GM18868 (cell line): ENCODE results near the gene LEPR.
"Not testable (repeated sequence)": the region's sequence is repeated elsewhere in the genome, so short reads cannot be mapped to it uniquely, and the experiment has no call there.

ENCODE experiments used
- ATAC-seq: cut with Tn5 transposase; IDR thresholded peaks from one replicate; pipeline ENCODE4 v1.9.1; 2021; ENCODE audit warnings: mild to moderate bottlenecking, moderate library complexity; ENCODE audit not compliant: unreplicated experiment

LEPR gene, protein sequence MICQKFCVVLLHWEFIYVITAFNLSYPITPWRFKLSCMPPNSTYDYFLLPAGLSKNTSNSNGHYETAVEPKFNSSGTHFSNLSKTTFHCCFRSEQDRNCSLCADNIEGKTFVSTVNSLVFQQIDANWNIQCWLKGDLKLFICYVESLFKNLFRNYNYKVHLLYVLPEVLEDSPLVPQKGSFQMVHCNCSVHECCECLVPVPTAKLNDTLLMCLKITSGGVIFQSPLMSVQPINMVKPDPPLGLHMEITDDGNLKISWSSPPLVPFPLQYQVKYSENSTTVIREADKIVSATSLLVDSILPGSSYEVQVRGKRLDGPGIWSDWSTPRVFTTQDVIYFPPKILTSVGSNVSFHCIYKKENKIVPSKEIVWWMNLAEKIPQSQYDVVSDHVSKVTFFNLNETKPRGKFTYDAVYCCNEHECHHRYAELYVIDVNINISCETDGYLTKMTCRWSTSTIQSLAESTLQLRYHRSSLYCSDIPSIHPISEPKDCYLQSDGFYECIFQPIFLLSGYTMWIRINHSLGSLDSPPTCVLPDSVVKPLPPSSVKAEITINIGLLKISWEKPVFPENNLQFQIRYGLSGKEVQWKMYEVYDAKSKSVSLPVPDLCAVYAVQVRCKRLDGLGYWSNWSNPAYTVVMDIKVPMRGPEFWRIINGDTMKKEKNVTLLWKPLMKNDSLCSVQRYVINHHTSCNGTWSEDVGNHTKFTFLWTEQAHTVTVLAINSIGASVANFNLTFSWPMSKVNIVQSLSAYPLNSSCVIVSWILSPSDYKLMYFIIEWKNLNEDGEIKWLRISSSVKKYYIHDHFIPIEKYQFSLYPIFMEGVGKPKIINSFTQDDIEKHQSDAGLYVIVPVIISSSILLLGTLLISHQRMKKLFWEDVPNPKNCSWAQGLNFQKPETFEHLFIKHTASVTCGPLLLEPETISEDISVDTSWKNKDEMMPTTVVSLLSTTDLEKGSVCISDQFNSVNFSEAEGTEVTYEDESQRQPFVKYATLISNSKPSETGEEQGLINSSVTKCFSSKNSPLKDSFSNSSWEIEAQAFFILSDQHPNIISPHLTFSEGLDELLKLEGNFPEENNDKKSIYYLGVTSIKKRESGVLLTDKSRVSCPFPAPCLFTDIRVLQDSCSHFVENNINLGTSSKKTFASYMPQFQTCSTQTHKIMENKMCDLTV

DNA sequence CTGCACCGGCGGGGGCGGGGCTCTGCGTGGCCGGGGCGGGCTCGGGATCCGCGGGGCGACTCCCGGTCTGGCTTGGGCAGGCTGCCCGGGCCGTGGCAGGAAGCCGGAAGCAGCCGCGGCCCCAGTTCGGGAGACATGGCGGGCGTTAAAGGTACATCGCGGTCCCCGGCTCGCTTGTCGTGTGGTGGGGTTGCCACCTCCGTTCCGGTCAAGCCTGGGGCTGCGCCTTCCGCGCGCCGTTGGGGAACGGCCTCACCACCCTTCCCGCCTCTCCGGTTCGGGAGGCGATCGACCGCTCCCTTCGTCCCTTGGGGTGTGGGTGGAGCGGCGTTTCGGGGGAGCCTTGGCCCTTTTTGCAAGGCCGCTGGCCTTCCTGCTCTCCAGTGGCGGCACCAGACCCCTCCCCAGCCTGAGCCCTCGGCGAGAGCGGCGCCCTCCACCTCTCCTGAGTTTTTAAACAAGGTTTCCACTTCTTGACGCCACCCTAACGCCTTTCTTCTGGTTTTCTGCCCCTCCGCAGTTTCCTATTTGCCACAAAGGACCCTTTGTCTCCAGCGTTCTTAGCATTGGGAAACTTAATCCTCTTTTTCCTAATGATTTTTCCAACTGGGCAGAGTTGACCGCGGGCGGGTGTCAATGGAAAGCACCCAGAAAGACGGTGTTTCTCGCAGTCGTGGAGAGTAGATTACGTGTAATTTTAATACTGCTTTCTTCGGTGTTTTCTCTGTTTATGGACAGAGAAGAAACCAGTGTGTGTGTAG is at the start of gene LEPR, which contains the start of gene LEPROT:
Gene LEPR (plus strand): TSS at position 79 of the 761 bp plus-strand sequence. CDS start 144,898 bp downstream, outside the sequence.
Gene LEPROT (plus strand): TSS at position 79 of the 761 bp plus-strand sequence. CDS start 57 bp downstream, at position 136.
- no peak for ATAC-seq

DNA sequence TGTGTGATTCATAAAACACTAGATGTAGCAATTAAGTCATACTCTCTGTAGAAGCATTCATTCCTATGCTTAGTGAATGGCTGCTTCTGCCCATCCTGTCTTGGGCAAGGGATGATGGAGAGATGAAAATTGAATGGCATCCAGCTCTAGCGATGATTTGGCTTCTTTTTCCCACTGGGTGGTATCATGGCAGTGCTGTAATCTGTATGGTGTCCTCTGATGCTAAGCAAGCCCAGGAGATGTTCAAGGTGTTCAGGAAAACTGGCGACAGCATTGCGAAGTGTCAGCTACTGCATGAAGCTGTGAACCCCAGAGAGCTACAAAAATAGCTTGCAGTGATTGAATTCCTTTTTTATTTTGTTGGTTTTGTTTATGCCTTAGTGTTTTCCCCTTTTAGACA is 48.9 kb upstream of the LEPR start:
- no peak for ATAC-seq

DNA sequence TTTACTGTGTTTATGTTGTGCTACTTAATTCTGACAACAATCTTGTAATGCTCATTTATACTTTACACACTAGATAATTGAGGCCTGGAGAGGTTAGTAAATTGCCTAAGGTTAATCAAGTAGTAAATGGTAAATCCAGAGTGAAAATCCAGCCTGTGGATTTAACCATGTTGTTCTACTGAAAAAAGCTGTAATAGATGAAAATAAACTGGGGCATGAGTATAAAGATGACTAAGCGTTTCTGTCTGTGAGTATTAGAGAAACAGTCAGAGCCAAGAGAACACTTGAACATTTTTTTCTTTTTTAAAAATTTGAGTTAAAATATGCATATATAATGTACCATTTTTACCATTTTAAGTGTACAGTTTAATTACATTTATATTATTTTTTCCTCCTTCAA is 47.9 kb upstream of the LEPR start:
- ATAC-seq, result no peak

DNA sequence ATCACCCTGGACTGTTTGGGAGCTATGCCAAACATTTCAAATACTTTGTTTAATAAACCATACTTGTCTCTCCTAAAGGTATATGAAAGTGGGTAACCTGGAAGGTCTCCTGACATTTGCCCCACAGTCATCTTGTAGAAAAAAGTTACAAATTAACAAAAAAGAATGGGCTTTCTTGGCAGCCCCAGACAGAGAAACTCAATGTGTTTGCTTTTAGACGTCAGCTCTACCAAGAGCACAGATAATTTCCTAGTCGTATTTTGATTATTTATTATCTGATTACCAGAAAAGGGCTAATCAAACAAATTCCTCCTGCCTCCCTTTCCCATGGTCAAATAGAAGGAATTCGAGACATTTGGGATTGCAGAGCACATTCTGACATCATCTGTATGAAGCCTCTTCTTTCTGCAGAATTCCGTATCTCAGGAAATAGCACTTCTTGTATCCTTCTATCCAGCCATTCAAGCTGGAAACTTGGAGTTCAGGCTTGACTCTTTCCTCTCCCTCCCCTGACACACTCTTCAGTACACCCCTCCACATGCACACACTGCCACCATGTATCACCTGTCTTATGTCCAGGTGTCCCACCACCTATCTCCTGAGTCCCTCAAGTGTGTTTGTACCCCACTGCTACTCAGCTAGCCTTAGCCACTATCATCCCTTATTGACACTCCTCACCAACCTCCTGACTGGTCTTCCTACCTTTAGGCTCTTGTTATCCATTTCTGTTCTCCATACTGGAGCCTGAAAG is 42.8 kb upstream of the LEPR start:
- ATAC-seq, result no peak

DNA sequence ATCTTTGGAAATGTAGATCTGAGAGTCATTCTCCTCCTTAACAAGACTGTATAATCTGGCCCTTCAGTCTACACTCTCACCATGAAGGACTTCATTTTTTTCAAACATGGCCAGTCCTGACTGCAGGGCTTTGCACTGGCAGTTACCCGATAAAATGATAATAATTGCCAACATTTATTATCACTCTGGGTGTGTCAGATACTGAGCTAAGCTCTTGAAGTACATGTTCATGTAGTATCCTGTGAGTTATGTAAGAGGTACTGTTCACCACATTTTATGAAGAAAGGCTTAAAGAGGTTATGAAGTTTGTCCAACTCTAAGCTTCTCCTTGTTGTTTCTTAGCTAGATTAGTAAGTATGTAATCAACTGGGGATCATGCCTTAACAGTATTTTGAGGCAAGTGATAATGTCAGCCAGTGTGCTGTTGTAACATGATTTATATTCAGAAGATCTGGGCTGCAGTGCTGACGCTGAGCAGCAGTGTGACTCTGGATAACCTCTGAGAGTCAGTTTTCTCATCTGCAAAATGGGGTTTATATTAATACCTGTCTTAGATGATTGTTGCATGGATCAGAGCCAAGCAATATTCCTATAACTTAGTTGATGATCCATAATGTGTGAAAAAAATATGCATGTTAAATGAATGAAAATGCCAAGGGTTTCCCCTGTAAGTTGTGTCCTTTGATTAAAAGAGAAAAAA is 42.1 kb upstream of the LEPR start:
- no peak for ATAC-seq

DNA sequence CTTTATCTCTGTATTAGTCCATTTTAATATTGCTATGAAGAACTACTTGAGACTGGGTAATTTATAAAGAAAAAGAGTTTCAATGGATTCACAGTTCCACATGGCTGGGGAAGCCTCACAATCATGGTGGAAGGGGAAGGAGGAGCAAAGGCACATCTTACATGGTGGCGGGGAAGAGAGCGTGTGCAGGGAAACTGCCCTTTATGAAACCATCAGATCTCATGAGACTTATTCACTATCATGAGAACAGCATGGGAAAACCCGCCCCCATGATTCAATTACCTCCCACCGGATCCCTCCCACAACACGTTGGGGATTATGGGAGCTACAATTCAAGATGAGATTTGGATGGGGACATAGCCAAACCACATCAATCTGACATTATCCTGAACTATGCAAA is 36.0 kb upstream of the LEPR start:
- not testable (repeated sequence) for ATAC-seq

DNA sequence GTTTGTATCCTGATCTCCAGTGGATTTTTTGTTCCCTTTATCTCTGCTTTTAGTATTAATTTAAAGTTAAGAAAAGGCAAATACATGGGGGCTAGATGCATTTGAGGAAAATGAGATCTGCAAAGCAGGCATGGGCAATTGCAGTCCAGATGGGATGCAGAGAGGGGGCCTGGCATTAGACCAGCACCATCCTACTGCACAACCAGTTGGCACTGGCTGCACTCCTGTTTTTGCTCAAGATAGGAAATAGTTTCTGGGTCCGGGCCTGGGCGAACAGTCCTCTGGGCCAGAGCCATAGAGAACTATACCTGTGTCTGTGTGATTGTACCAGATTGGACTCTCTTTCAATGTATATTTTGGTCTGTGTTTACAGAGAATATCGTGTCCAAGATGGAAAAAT is 34.0 kb upstream of the LEPR start:
- no peak for ATAC-seq

DNA sequence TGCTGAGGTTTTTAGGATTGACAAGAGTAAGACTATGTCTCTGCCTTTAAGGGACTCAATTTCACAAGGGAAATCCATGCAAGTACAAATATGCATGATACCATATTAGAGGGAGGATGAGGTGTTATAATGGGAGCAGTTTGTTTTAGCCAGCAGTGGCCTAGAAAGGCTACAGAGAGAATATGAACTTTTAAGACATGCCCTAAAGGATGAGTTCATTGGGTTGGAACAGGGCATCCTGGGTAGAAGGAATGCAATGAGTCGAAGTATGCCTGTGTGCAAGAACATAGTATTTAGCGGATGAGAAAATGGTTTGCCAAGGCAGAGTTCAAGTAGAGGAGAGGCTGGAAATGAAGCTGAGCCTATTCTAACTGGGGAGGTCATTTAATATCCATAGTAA is 32.6 kb upstream of the LEPR start:
- ATAC-seq, result no peak

DNA sequence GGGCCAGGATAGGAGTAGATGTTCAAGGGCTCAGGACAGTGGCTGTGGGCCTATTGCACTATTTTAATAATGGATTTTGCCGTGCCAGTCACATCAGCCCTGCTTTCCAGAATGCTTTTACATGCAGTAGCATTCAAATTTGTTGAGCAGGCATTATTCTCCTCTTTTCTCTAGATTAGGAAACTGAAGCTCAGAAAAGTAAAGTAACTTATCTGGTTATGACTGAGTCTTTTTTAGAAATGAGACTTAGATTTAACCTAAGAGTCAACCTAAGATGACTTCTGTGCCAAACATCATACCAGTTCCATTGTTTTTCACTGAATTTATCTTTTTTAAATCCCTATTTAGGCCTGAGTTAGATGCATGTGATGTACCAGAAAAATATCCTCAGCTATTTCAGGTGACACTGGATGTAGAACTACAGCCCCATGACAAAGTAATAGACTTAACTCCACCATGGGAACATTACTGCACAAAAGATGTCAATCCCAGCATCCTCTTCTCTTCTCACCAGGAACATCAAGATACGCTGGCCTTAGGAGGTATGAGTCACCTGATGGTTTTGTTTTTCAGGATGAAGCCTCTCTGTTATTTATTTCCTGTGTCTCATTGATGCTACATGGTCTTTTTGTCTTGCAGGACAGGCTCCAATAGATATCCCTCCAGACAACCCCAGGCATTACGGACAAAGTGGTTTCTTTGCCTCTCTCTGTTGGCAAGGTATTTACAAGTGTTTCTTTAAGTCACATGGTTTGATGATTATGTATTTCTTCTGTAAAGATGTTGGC is 31.4 kb upstream of the LEPR start:
- ATAC-seq, result no peak

DNA sequence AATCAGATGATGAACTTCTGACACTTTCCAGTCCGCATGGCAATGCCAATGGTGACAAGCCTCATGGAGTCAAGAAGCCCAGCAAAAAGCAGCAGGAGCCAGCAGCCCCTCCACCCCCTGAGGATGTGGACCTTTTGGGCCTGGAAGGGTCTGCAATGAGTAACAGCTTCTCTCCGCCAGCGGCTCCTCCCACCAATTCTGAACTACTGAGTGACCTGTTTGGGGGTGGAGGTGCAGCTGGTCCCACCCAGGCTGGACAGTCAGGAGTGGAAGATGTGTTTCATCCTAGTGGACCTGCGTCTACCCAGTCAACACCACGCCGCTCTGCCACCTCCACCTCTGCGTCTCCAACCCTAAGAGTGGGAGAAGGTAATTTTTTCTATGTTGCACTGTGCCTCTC is 28.0 kb upstream of the LEPR start:
- ATAC-seq, result no peak

DNA sequence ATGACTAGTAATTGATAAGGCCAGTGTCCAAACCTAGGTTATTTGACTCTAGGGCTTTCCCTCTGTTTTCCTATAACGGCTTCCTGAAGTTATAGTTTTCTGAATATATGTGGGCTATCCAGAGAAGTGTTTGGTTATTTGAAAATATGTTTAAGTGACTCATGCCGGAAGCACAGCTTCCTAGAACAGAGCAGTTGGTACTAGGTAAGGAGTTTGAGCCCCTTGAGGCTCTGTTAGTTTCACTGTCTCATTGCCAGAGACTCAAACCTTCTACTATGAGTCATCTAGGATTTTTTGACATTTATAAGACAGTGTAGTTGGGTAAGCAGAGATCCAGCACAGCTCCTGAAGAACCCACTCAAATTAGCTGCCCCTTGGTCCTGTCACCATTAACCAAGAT is 27.1 kb upstream of the LEPR start:
- peak; percentile 97 for ATAC-seq

DNA sequence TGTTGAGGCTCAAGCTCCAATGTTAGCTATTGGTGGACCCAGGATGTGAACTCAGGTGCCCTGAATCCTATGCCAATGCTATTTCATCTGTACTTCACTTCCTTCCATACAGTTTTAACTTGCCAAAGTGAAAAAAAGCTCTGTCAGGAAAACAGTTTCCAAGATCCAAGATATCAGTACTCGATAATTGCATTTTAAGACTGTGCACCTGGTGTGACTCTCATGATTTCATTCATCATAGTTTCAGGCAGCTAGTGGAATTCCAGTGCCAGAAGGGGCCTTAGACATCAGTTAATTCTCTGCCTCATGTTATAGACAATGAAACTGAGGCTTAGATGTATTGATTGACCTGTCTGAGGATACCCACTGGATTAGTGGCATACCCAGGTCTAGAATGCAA is 26.5 kb upstream of the LEPR start:
- no peak for ATAC-seq

DNA sequence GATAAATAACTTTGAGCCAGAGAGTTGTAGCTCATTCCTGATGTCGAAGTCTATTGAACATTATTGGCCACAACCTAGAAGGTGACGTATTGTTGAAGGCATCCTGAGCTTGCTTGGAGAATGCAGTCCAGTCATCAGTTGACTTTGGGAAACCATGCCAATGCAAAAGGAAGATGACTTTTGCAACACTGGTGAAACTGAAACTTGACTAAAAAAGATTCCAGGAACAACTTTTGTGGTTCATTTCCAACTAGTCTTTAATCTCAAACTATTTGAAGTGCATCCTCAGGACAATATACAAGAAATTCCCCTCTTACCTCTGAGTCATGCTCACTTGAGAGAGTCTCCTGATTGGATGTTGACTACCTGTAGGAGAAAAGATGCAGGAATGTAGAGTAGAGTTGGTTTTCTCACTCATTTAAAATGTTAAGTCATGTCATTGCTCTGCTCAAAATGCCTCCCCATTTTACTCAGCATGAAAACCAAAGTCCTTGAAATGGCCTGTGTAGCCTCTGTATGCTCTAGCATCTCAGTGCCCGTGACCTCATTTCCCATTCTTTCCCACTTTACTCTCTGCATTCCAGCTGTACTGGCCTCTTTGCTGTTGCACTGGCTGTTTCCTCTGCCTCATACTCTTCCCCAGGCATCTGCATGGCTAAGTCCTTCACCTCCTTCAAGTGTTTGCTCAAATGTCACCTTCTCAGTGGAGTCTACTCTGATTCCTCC is 24.4 kb upstream of the LEPR start:
- no peak for ATAC-seq

DNA sequence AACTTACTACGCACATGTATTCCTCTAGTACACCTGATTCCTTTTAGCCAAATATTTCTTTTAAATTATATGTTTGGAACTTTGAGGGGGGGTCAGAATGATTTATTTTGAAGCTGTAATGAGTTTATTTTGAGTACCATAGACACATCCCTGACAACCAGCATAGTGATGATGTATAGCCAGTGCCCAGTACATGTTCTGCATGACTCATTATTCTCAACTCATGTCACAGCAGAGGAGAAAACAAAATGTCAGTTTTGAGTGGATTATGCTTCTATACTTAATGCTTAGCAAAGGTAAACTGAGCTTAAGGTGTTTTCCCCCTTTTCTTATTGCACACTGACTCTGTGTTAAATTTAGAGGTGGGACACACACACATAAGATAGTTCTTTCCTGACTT is 22.4 kb upstream of the LEPR start:
- no peak for ATAC-seq

DNA sequence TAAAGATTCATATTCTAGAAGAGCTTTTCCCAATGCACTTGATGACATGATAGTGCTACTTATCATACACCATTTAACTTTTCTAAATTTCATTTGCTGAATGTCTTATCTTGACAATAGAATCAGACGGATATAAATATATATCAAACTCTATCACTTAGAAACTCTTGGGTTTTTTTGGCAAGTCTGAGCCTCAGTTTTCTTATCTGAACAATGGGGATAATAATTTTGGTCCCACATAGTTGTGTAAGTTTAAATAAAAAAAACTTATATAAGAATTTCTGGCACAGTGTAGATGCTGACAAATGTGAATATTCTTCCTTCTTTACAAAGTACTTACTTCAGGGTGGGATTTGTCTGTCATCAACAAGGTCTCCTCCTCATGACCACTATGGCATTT is 21.5 kb upstream of the LEPR start:
- ATAC-seq, result no peak

DNA sequence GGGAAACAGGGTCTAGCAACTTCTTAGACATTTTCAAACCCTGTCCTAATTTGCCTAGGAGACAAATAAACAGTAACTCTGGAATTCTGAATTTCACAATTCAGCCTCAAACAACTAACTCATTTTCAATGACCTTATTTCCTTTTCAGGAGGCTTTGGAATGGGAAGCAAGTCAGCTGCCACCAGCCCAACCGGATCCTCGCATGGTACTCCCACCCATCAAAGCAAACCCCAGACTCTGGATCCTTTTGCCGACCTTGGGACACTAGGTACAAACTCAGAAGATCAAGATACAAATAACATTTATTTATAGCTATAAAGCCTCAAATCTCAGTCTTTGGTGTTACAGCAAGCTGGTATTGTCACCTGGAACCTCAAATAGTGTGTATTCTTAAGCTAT is 18.9 kb upstream of the LEPR start:
- no peak for ATAC-seq

DNA sequence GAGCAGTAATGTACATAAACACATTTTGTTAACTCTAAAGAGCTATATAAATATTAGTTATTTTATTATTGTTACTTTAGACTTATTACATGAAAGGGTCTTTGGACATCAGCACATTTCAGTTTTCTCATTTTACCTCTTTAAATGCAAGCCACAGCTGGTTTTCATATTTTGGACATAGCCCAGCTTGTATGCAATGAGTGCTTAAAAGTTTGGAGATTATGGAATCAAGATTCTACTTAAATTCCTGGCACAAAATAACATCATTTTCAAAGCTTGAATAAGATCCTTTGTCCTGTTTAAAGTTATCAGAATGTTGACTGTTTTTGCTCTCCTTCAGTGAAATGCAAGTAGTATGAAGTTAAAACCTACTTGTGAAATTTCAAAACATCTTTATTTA is 15.5 kb upstream of the LEPR start:
- no peak for ATAC-seq

DNA sequence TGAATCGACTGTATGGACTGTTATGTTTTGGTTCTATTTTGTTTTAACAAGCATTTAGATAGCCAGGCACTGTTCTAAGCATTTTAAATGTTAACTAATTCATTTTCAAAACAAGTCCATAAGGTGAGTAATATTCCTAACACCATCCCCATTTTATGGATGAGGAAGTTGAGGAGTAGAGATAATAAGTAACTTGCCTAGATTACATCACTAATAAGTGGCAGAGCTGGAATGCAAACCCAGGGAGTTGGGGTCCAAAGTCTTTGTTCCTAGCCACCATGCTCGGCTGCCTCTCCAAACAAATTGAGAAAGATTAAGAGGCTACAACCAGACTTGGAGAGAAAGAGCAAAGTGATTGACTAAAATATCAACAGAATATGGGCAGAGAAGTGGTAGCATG is 12.6 kb upstream of the LEPR start:
- ATAC-seq, result no peak
